Body of pancreas (tissue), 4 donors: ENCODE data around the gene EGFL7. TPM values are rescaled to one million over a fixed set of nuclear protein-coding genes. Genes with fewer than 3 reads are reported as not detected.

Experiments used
- ATAC-seq: fragments of 150-250 bp; one replicate; pipeline ENCODE4 v1.9.1; 2016
- DNase-seq, 4 donors: peaks; one replicate each; pipeline ENCODE4 v3.0.0-alpha.2; 2019
- H3K27ac ChIP-seq, 4 donors: fragments of 200-600 bp; sonication (generic); 1 replicate in 3 of 4; 2 replicates in 1 of 4; pipeline versions ENCODE4 v1.5.1 to v1.6.1; 2016 to 2019; ENCODE audit warnings: mild to moderate bottlenecking in 1 of 4, mixed read lengths in 1 of 4, moderate library complexity in 1 of 4
- H3K27me3 ChIP-seq, 2 donors: fragments of 200-600 bp; sonication (generic); one replicate each; pipeline ENCODE4 v1.6.0; 2016; ENCODE audit warnings: mild to moderate bottlenecking in 1 of 2
- H3K36me3 ChIP-seq, 2 donors: fragments of 200-600 bp; sonication (generic); replicated peaks in 1 of 2; 2 replicates each; pipeline ENCODE4 v1.5.1; 2016; ENCODE audit warnings: low read depth in 2 of 2; ENCODE audit not compliant: insufficient read depth in 1 of 2
- H3K4me1 ChIP-seq: fragments of 200-600 bp; sonication (generic); one replicate; pipeline ENCODE4 v1.6.0; 2016
- H3K4me3 ChIP-seq, 2 donors: fragments of 200-600 bp; sonication (generic); 1 replicate in 1 of 2; 2 replicates in 1 of 2; pipeline ENCODE4 v1.5.1; 2016 to 2019
- H3K9me3 ChIP-seq, 3 donors: fragments of 200-600 bp; sonication (generic); 1 replicate in 2 of 3; 2 replicates in 1 of 3; pipeline ENCODE4 v1.5.1; 2016
- POLR2A ChIP-seq, 3 donors: fragments of 450-650 bp; IDR thresholded peaks; one replicate each; pipeline ENCODE4 v1.6.1; 2016; ENCODE audit warnings: antibody characterized with exemption in 3 of 3, mild to moderate bottlenecking in 2 of 3
- WGBS, 2 donors: methylation state at CpG; one replicate each; pipeline ENCODE4 v1.1.5; 2017; 5-methylcytosine and 5-hydroxymethylcytosine counted together
- intact Hi-C: fragments of 100-400 bp; cut with DNase I; formaldehyde crosslinking; loops from one replicate; pipeline ENCODE4 v1.15.1; 2023
- total RNA-seq, 2 donors: library from RNA; depleted of rRNA; stranded (reverse); fragments of >200 nt; gene quantifications; one replicate each; pipeline ENCODE4 v1.1.0, GENCODE V29; 2016
- TF ChIP-seq, protein P1 (sequence below), 7 experiments: fragments of 450-650 bp in 4 of 7; fragments of 200-600 bp in 3 of 7; sonication (generic) in 3 of 7; IDR thresholded peaks; one replicate each; pipeline ENCODE4 v1.5.1; 2016 to 2019; ENCODE audit warnings: antibody characterized with exemption in 7 of 7

EGFL7 gene
- total RNA-seq, 2 donors from 2014 or later, result 14.8 to 47.0 TPM

DNA sequence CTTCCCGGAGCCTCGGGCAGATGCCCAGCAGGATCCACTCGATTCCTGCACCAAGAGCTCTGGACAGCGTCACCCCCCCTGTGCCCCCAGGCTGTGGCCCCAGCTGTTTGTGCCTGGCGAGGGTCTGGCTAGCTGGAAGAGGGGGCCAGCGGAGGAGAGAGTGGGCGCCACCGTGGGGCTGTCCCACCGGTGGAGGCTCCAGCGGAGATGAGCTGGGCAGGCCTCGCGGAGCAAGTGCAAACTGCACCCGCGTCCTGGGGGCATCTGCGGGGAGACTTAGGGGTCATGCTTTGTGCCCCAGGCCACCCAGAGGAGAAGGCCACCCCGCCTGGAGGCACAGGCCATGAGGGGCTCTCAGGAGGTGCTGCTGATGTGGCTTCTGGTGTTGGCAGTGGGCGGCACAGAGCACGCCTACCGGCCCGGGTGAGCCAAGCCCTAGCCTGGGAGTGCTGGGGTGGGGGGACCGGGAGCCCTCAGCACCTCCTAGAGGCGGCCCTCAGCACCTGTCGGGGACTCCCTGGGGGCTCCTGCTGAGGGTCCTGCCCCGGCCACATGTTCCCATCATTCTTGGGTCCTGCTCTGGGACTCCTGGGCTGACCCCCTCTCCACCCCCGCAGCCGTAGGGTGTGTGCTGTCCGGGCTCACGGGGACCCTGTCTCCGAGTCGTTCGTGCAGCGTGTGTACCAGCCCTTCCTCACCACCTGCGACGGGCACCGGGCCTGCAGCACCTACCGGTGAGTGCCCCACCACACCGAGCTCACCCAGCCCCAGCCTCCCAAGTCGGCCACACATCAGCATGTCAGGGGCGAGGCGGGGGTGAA lies 5.4 kb downstream of the EGFL7 start:
- TF ChIP-seq, protein P1, sequence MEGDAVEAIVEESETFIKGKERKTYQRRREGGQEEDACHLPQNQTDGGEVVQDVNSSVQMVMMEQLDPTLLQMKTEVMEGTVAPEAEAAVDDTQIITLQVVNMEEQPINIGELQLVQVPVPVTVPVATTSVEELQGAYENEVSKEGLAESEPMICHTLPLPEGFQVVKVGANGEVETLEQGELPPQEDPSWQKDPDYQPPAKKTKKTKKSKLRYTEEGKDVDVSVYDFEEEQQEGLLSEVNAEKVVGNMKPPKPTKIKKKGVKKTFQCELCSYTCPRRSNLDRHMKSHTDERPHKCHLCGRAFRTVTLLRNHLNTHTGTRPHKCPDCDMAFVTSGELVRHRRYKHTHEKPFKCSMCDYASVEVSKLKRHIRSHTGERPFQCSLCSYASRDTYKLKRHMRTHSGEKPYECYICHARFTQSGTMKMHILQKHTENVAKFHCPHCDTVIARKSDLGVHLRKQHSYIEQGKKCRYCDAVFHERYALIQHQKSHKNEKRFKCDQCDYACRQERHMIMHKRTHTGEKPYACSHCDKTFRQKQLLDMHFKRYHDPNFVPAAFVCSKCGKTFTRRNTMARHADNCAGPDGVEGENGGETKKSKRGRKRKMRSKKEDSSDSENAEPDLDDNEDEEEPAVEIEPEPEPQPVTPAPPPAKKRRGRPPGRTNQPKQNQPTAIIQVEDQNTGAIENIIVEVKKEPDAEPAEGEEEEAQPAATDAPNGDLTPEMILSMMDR (IDR thresholded peaks at IDR 0.05), result no peak
- TF ChIP-seq POLR2A (IDR thresholded peaks at IDR 0.05), result peak in 1 of 3 donors; percentile 2
- Histone ChIP-seq H3K27me3 (no peaks in the 10 kb centered on the region), H3K4me3 (no peak overlapping the region), H3K27ac (no peak overlapping the region), H3K4me1 (peaks cover 28% of the 10 kb centered on the region), H3K9me3 (no peaks in the 10 kb centered on the region), H3K36me3 (no peaks in the 10 kb centered on the region)
- ATAC-seq (no peak), DNase-seq (no peak)
- WGBS, 2 donors, result 68% methylated on average over 39 of the region's 40 CpGs; no CpG with 5 or more reads in 1 of the 2 donors
- intact Hi-C loops, result no loop called here

DNA sequence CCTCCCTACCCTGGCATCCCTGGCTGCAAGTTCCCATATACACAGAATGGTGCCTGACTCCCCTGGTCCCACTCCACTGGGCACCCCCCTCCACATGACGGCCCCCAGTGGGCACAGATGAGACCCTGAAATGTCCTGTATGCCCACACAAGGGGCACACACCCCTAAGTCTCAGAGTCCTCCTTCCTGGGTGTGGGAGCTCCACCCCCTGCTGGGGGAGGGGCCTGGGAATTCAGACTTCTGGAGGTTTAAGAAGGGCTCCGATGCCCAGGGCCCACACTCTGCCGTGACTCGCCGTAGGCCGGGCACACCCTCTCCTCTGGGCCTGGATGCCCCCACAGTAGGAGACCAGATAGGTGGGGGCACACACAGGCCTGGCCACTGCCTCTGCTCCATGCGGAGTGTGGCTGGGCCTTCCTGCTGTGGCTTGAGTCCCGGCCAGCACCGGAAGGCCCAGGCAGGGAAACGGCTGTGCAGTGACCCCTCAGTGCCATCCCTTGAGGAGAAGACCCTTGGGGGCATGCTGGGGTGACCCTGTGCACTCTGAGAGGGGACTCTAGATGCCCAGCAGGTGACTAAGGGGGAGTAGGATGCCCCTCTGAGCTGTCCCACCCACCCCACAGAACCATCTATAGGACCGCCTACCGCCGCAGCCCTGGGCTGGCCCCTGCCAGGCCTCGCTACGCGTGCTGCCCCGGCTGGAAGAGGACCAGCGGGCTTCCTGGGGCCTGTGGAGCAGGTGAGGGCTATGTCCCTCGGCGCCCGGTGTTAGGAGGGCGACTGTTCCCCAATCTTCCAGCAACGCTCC lies 6.5 kb downstream of the EGFL7 start:
- TF ChIP-seq, protein P1 (IDR thresholded peaks at IDR 0.05), result no peak
- no peak for TF ChIP-seq POLR2A (IDR thresholded peaks at IDR 0.05)
- Histone ChIP-seq H3K9me3 (no peaks in the 10 kb centered on the region), H3K27me3 (no peaks in the 10 kb centered on the region), H3K36me3 (no peaks in the 10 kb centered on the region), H3K27ac (peak overlapping the region in 1 of 4 donors; percentile 11), H3K4me1 (peaks cover 31% of the 10 kb centered on the region), H3K4me3 (no peak overlapping the region)
- DNase-seq, result peak in 3 of 4 donors; percentile 39 to 71 (median 60)
- intact Hi-C loops, result no loop called here
- no peak for ATAC-seq
- 61% methylated on average over 11 to 22 of the region's 23 CpGs for WGBS, 2 donors

DNA sequence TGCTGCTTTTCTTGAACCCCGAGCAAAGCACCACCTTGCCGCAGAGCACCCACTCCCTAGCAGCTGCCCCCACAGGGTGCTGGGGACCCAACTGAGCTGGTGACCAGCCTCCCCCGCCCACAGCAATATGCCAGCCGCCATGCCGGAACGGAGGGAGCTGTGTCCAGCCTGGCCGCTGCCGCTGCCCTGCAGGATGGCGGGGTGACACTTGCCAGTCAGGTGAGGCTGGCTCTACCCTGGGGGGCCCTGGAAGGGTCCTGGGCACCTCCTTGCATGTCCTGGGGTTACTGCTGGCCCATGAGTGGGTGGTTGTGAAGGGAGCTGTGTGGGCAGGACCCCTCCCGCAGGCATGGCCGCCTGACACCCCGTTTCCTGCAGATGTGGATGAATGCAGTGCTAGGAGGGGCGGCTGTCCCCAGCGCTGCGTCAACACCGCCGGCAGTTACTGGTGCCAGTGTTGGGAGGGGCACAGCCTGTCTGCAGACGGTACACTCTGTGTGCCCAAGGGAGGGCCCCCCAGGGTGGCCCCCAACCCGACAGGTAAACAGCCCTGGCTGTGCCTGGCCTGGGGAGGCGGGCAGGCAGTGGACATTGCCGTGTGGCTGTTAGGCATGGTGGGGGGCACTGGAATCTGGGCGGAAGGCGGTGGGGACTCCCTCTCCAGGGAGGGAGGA lies 7.2 kb downstream of the EGFL7 start:
- TF ChIP-seq POLR2A (IDR thresholded peaks at IDR 0.05), result no peak
- TF ChIP-seq, protein P1 (IDR thresholded peaks at IDR 0.05), result no peak
- Histone ChIP-seq H3K36me3 (no peaks in the 10 kb centered on the region), H3K9me3 (no peaks in the 10 kb centered on the region), H3K27ac (no peak overlapping the region), H3K4me1 (peaks cover 38% of the 10 kb centered on the region), H3K27me3 (no peaks in the 10 kb centered on the region), H3K4me3 (no peak overlapping the region)
- intact Hi-C loops, result no loop called here
- ATAC-seq (no peak), DNase-seq (no peak)
- 29 to 47% methylated on average over 8 to 21 of the region's 23 CpGs for WGBS, 2 donors

DNA sequence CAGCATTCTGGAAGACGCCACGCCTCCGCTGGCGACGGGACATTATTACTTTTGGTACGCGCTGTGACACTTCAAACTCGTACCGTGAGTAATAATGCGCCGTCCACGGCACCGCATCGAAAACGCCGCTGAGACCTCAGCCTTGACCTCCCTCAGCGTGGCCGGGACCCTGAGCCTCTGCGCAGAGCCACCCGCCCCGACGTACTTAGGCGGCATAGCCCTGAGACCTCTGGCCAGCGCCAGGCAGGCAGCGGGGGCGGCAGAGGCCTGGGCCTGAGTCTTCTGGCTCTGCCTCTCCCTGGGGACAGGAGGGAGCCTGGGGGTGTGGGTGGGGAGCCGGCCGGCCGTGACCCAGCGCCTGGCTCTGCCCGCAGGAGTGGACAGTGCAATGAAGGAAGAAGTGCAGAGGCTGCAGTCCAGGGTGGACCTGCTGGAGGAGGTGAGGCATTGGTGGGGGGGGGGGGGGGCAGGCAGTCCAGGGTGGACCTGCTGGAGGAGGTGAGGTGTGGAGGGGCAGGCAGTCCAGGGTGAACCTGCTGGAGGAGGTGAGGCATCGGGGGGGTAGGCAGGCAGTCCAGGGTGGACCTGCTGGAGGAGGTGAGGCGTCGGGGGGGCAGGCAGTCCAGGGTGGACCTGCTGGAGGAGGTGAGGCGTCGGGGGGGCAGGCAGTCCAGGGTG lies 8.0 kb downstream of the EGFL7 start:
- ATAC-seq, result no peak
- H3K36me3 ChIP-seq, result no peaks in the 10 kb centered on the region
- H3K4me3 ChIP-seq, result no peak overlapping the region
- H3K4me1 ChIP-seq, result peaks cover 41% of the 10 kb centered on the region
- H3K27me3 ChIP-seq, result no peaks in the 10 kb centered on the region
- 48 to 66% methylated on average over 24 to 35 of the region's 36 CpGs for WGBS, 2 donors
- H3K9me3 ChIP-seq, result no peaks in the 10 kb centered on the region
- H3K27ac ChIP-seq, result no peak overlapping the region
- intact Hi-C loops, result no loop called here
- DNase-seq, result no peak
- no peak for TF ChIP-seq POLR2A (IDR thresholded peaks at IDR 0.05)
- TF ChIP-seq, protein P1 (IDR thresholded peaks at IDR 0.05), result no peak
